Activated CD4-positive, alpha-beta T cell treated with anti-CD3 and anti-CD28 coated beads for 1 hour (primary cell): ENCODE results near the gene MX2.
A peak's percentile ranks its signal among the peaks of the same experiment; 100 is the strongest.

Experiments
- DNase-seq: peaks from one replicate; pipeline ENCODE4 v3.0.0-alpha.2; 2020

Gene MX2

GRCh38 chr21:41419921-41420862, 58.4 kb downstream of the MX2 start:
- peak; percentile 76 for DNase-seq

- DNase-seq = peak; percentile 6
Measured at GRCh38 chr21:41420998-41421397, 59.2 kb downstream of the MX2 start.

- peak; percentile 7 for DNase-seq
Measured at GRCh38 chr21:41422546-41423304, 60.9 kb downstream of the MX2 start.

- DNase-seq = peak; percentile 4
Measured at GRCh38 chr21:41423305-41423636, 61.4 kb downstream of the MX2 start.

- DNase-seq = no peak
Measured at GRCh38 chr21:41425588-41425953, 63.7 kb downstream of the MX2 start.

GRCh38 chr21:41425954-41426675, 64.3 kb downstream of the MX2 start, which contains the start of gene MX1:
MX1 (plus strand) TSS chr21:41426239; CDS start chr21:41432071, 5,832 bp downstream.
- DNase-seq = peak; percentile 98

- DNase-seq = peak; percentile 38
Measured at GRCh38 chr21:41426676-41427404, 65.0 kb downstream of the MX2 start.

- DNase-seq = peak; percentile 7
Measured at GRCh38 chr21:41427556-41427955, 65.7 kb downstream of the MX2 start.

- peak; percentile 9 for DNase-seq
Measured at GRCh38 chr21:41428311-41428710, 66.5 kb downstream of the MX2 start.

- DNase-seq = peak; percentile 7
Measured at GRCh38 chr21:41428847-41429246, 67.0 kb downstream of the MX2 start.

GRCh38 chr21:41429305-41429704, 67.5 kb downstream of the MX2 start:
- DNase-seq = peak; percentile 5

GRCh38 chr21:41429925-41430491, 68.2 kb downstream of the MX2 start:
- DNase-seq = peak; percentile 8

- peak; percentile 11 for DNase-seq
Measured at GRCh38 chr21:41431788-41432548, 70.1 kb downstream of the MX2 start.

- DNase-seq = peak; percentile 8
Measured at GRCh38 chr21:41432562-41433460, 71.0 kb downstream of the MX2 start.

- DNase-seq = peak; percentile 6
Measured at GRCh38 chr21:41433566-41433965, 71.7 kb downstream of the MX2 start.

- peak; percentile 7 for DNase-seq
Measured at GRCh38 chr21:41435706-41436105, 73.9 kb downstream of the MX2 start.

GRCh38 chr21:41437729-41438128, 75.9 kb downstream of the MX2 start:
- DNase-seq = no peak

- DNase-seq = peak; percentile 11
Measured at GRCh38 chr21:41438425-41439113, 76.7 kb downstream of the MX2 start.

GRCh38 chr21:41439248-41439647, 77.4 kb downstream of the MX2 start:
- DNase-seq = no peak

- peak; percentile 12 for DNase-seq
Measured at GRCh38 chr21:41441546-41441945, 79.7 kb downstream of the MX2 start.
